ENCODE measurements around the gene FGD6.

FGD6 gene

DNA sequence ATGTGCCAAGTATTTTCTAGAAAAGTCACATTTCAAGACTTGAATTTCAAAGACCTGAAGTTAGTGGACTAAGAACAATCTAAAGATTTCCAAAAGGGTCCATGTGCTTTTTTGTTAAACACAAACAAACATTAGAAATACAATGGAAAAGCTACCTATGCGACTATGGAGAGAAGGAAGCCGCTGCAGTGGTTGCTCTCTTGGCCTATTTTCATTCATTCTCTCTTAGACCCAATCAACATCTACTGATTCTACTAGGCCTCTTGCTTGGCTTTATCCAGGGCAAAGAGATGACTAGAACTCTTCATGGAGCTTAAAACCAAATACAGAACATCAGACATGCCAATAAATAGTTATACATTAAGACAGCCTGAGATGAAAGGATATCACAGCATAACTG is 9.9 kb downstream of the FGD6 start:
- H3K36me3 ChIP-seq (ENCODE audit: control insufficient read depth, insufficient read depth, low read length) = no peaks in the 10 kb centered on the region
- no peaks in the 10 kb centered on the region for H3K27me3 ChIP-seq (replicated peaks; ENCODE audit: control insufficient read depth, insufficient read depth, low read length)
- H3K4me3 ChIP-seq (replicated peaks; ENCODE audit: low read depth, low read length) = no peak overlapping the region
- TF ChIP-seq, protein P1, sequence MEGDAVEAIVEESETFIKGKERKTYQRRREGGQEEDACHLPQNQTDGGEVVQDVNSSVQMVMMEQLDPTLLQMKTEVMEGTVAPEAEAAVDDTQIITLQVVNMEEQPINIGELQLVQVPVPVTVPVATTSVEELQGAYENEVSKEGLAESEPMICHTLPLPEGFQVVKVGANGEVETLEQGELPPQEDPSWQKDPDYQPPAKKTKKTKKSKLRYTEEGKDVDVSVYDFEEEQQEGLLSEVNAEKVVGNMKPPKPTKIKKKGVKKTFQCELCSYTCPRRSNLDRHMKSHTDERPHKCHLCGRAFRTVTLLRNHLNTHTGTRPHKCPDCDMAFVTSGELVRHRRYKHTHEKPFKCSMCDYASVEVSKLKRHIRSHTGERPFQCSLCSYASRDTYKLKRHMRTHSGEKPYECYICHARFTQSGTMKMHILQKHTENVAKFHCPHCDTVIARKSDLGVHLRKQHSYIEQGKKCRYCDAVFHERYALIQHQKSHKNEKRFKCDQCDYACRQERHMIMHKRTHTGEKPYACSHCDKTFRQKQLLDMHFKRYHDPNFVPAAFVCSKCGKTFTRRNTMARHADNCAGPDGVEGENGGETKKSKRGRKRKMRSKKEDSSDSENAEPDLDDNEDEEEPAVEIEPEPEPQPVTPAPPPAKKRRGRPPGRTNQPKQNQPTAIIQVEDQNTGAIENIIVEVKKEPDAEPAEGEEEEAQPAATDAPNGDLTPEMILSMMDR (IDR thresholded peaks at IDR 0.05; ENCODE audit: insufficient read depth, low read length, poor library complexity, severe bottlenecking) = no peak
- no peak for DNase-seq (ENCODE audit: extremely low read depth, insufficient read length)

DNA sequence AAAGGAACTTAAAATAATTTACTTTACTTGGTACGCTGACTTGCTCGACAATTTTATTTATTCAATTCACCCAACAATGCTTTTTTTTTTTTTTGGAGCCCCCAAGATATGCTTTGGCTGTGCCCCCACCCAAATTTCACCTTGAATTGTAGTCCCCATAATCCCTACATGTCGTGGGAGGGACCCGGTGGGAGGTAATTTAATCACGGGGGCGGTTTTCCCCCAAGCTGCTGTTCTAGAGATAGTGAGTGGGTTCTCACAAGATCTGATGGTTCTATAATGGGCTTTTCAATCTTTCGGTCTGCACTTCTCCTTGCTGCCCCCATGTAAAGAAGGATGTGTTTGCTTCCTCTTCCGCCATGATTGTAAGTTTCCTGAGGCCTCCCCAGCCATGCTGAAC is 10.4 kb downstream of the FGD6 start:
- DNase-seq (ENCODE audit: extremely low read depth, insufficient read length) = no peak
- Histone ChIP-seq H3K27me3 (replicated peaks; ENCODE audit: control insufficient read depth, insufficient read depth, low read length) (no peaks in the 10 kb centered on the region), H3K36me3 (ENCODE audit: control insufficient read depth, insufficient read depth, low read length) (no peaks in the 10 kb centered on the region), H3K4me3 (replicated peaks; ENCODE audit: low read depth, low read length) (no peak overlapping the region)
- TF ChIP-seq, protein P1 (IDR thresholded peaks at IDR 0.05; ENCODE audit: insufficient read depth, low read length, poor library complexity, severe bottlenecking) = no peak

DNA sequence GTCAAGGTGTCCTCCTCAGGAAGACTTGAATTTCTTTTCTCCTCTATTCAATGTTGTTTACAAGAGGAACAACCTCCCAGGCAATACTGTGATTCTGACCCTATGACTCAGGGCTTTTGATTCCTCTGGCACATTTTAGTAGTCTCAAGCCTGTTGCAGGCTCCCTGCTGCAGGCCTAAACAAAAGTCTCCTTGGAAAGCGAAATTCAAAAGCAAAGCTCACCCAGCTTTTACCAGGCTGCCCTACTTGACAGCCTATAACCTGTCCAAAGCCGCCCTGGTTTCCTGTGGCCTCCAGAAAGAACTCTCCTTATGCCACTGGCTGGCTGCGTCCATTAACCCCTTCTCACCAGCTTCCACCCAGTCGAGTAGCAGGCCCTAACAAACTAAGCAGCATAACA is 11.6 kb downstream of the FGD6 start:
- Histone ChIP-seq H3K36me3 (ENCODE audit: control insufficient read depth, insufficient read depth, low read length) (no peaks in the 10 kb centered on the region), H3K27me3 (replicated peaks; ENCODE audit: control insufficient read depth, insufficient read depth, low read length) (no peaks in the 10 kb centered on the region), H3K4me3 (replicated peaks; ENCODE audit: low read depth, low read length) (no peak overlapping the region)
- TF ChIP-seq, protein P1 (IDR thresholded peaks at IDR 0.05; ENCODE audit: insufficient read depth, low read length, poor library complexity, severe bottlenecking) = no peak
- DNase-seq (ENCODE audit: extremely low read depth, insufficient read length) = no peak

DNA sequence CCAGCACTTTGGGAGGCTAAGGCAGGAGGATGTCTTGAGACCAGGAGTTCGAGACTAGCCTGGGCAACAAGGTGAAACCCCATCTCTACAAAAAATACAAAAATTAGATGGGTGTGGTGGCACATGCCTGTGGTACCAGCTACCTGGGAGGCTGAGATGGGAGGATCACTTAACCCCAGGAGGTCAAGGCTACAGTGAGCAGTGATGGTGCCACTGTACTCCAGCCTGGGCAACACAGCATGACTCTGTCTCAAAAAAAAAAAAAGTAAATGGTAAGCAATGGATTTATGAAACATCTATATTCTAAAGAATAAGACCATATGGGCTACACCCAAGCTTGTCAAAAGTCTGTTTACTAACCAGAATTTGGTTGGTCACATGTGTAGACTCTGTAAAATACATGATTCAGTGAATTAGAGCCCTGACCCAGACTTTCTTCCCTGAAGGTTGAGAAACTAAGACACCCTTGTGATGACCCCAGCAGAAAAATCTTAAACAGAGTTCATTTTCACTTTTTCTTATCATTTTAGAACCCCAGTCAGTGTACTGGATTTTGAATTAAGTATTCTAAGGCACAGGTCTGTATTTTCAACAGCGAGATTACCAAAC is 12.1 kb downstream of the FGD6 start:
- H3K4me3 ChIP-seq (replicated peaks; ENCODE audit: low read depth, low read length) = no peak overlapping the region

DNA sequence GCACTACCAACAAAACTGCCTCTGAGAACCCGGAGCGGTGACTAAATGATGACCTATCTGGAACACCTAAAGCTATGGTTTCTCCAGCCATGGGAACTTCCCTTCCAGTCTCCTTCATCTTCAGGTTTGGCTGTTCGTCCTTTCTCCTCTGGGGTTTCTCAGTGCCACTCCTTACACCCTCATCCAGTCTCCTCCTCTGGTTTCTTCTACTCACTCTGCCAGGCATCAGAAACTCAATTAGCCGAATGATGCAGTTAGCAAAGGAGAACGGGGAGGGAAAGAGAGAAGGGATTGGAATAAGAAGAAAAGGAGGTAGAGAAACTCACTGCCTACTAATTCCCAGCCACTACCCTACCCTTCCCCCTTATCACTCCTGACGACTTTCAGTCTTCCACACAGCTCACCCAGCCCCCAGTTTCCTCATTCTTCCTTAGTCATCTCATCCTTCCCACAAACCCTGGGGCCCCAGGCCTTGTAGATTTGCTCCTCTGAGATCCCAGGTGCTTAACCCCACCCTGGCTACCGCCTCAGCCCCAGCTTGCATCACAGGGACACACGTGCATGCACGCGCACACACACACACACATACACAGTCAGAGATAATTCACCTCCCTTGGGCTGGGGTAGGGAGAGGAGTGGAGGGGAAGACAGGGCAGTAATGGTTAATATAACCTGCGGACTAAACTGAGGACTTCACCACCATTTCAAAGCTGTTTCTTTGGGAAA is 13.0 kb downstream of the FGD6 start:
- 0 out of 2 replicates have a peak overlapping the region, but pooled peaks have one; percentile 12 for H3K4me3 ChIP-seq (replicated peaks; ENCODE audit: low read depth, low read length)
- no peaks in the 10 kb centered on the region for H3K36me3 ChIP-seq (ENCODE audit: control insufficient read depth, insufficient read depth, low read length)
- TF ChIP-seq, protein P1 (IDR thresholded peaks at IDR 0.05; ENCODE audit: insufficient read depth, low read length, poor library complexity, severe bottlenecking) = no peak
- peak; percentile 45 for DNase-seq (ENCODE audit: extremely low read depth, insufficient read length)
- no peaks in the 10 kb centered on the region for H3K27me3 ChIP-seq (replicated peaks; ENCODE audit: control insufficient read depth, insufficient read depth, low read length)

More for the DNA sequence above, 12.1 kb downstream of the FGD6 start:
- no peak for DNase-seq (ENCODE audit: extremely low read depth, insufficient read length)
- Histone ChIP-seq H3K27me3 (replicated peaks; ENCODE audit: control insufficient read depth, insufficient read depth, low read length) (no peaks in the 10 kb centered on the region), H3K36me3 (ENCODE audit: control insufficient read depth, insufficient read depth, low read length) (no peaks in the 10 kb centered on the region)
- TF ChIP-seq, protein P1 (IDR thresholded peaks at IDR 0.05; ENCODE audit: insufficient read depth, low read length, poor library complexity, severe bottlenecking) = no peak
